ENCODE measurements around the gene SLC35F3. TPM values are rescaled to one million over a fixed set of nuclear protein-coding genes. Genes with fewer than 3 reads are reported as not detected.

SLC35F3 gene
- total and polyA plus RNA-seq, 7 donors = under 0.01 to 0.54 (median 0.28) TPM; not detected in 2

DNA sequence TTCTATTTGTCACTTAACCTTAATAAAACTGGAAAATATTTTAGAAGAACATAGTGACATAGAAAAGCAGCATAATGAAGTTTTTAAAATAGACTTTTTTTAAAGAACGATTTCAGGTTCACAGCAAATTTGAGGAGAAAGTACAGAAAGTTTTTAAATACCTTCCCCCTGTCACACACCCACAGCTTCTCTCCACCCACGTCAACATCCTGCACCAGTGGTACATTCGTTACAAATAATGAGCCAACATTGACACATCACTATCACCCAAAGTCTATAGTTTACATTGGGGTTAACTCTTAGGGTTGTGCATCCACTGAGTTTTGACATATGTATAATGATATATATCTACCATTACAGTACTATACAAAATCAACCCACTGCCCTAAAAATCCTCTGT lies 3.0 kb upstream of the SLC35F3 start:
- no peak for DNase-seq
- Histone ChIP-seq H3K27me3 (peaks cover 7 to 27% (median 15%) of the 10 kb centered on the region in 3 donors), H3K4me1 (peaks cover 0 to 5% (median 0%) of the 10 kb centered on the region in 4 donors), H3K27ac (no peak overlapping the region), H3K9me3 (no peaks in the 10 kb centered on the region), H3K4me3 (no peak overlapping the region), H3K36me3 (no peaks in the 10 kb centered on the region)
- TF ChIP-seq POLR2AphosphoS5 (IDR thresholded peaks at IDR 0.05) (no peak), POLR2A (IDR thresholded peaks at IDR 0.05) (no peak)
- 59 to 64% methylated on average over 3 of the region's 3 CpGs for WGBS, 2 donors
- intact Hi-C loops (cut with DNase I) = no loop called here

DNA sequence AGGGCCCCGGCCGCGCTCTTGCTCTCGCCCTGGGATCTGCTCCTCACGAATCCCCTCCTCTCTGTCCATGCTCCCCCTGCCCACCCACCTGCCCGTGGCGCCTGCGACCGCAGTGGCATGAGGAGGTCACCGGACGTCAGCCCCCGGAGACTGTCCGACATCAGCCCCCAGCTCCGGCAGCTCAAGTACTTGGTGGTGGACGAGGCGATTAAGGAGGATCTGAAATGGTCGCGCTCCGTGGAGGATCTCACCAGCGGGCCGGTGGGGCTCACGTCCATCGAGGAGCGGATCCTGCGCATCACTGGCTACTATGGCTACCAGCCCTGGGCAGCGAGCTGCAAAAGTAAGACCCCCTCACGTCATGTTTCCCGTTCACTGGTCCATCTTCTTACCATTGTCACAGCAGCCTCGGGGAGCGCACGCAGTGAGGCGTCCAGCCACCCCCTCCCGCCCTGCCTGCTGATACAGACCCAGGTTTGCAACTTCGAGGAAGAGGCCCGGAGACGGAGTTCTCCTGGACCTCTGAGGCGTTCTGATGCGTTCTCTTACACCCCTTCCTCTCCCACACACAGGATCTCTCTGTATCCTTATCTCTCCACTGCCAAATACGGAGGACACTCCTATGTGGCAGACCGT lies 1.1 kb downstream of the SLC35F3 start:
- peaks cover 7 to 27% (median 15%) of the 10 kb centered on the region in 3 donors for H3K27me3 ChIP-seq
- intact Hi-C loops (cut with DNase I) = no loop called here
- DNase-seq = no peak

DNA sequence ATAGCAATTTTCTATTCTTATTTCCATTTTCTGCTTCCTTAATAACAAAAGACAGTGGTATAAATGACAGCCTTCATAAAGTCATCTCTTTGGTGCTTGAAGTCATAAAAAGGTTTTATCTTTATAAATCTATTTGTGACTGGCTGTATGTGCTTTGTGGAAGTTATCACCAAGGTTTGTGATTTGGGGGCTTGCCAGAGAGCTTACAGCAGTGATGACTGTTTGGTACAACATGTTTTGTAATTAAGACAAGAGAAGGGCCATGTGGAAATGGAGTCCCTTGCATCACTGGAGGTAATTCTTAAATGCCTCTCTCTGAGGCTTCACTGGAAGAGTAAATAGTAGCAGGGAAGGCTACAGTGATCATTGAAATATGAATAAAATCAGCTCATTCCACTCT lies 2.7 kb downstream of the SLC35F3 start:
- H3K27me3 ChIP-seq = peaks cover 7 to 27% (median 15%) of the 10 kb centered on the region in 3 donors
- H3K36me3 ChIP-seq = no peaks in the 10 kb centered on the region
- H3K9me3 ChIP-seq = no peaks in the 10 kb centered on the region
- H3K4me1 ChIP-seq = peaks cover 0 to 5% (median 0%) of the 10 kb centered on the region in 4 donors
- no peak overlapping the region for H3K4me3 ChIP-seq
- no peak overlapping the region for H3K27ac ChIP-seq
- no peak for TF ChIP-seq POLR2AphosphoS5 (IDR thresholded peaks at IDR 0.05)
- TF ChIP-seq, protein P1, sequence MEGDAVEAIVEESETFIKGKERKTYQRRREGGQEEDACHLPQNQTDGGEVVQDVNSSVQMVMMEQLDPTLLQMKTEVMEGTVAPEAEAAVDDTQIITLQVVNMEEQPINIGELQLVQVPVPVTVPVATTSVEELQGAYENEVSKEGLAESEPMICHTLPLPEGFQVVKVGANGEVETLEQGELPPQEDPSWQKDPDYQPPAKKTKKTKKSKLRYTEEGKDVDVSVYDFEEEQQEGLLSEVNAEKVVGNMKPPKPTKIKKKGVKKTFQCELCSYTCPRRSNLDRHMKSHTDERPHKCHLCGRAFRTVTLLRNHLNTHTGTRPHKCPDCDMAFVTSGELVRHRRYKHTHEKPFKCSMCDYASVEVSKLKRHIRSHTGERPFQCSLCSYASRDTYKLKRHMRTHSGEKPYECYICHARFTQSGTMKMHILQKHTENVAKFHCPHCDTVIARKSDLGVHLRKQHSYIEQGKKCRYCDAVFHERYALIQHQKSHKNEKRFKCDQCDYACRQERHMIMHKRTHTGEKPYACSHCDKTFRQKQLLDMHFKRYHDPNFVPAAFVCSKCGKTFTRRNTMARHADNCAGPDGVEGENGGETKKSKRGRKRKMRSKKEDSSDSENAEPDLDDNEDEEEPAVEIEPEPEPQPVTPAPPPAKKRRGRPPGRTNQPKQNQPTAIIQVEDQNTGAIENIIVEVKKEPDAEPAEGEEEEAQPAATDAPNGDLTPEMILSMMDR (IDR thresholded peaks at IDR 0.05) = no peak
- no peak for TF ChIP-seq EP300 (IDR thresholded peaks at IDR 0.05)
- no peak for TF ChIP-seq POLR2A (IDR thresholded peaks at IDR 0.05)
- intact Hi-C loops (cut with DNase I) = no loop called here
- no peak for DNase-seq

More for the DNA sequence above, 1.1 kb downstream of the SLC35F3 start:
- H3K36me3 ChIP-seq = no peaks in the 10 kb centered on the region
- 20 to 38% methylated on average over 40 of the region's 40 CpGs for WGBS, 2 donors
- TF ChIP-seq POLR2A (IDR thresholded peaks at IDR 0.05) (no peak), POLR2AphosphoS5 (IDR thresholded peaks at IDR 0.05) (no peak), EP300 (IDR thresholded peaks at IDR 0.05) (no peak)
- TF ChIP-seq, protein P1 (IDR thresholded peaks at IDR 0.05) = no peak
- peaks cover 0 to 5% (median 0%) of the 10 kb centered on the region in 4 donors for H3K4me1 ChIP-seq
- no peaks in the 10 kb centered on the region for H3K9me3 ChIP-seq
- no peak overlapping the region for H3K4me3 ChIP-seq
- no peak overlapping the region for H3K27ac ChIP-seq

DNA sequence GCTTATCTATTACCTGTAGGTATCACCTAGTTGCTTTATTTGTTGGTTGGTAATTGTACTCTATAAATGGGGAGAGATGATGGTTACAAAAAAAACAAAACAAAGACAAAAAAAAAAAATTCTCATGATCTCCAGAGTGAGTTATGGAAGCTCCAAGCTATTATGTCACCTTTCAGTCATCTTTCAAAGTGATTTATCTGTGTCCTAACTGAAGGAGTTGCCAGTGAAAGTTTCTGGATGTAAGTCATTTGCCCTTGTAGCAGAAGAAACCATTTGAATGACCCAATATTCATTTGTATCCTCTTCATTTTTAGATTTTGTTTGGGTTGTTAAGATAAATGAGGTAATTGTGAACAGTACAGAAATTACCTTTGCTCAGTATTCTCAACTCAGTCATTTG lies 3.6 kb downstream of the SLC35F3 start:
- TF ChIP-seq, protein P1 (IDR thresholded peaks at IDR 0.05) = no peak
- TF ChIP-seq EP300 (IDR thresholded peaks at IDR 0.05) (no peak), POLR2AphosphoS5 (IDR thresholded peaks at IDR 0.05) (no peak), POLR2A (IDR thresholded peaks at IDR 0.05) (no peak)
- intact Hi-C loops (cut with DNase I) = no loop called here
- peaks cover 0 to 5% (median 0%) of the 10 kb centered on the region in 4 donors for H3K4me1 ChIP-seq
- no peak overlapping the region for H3K27ac ChIP-seq
- H3K36me3 ChIP-seq = no peaks in the 10 kb centered on the region
- peaks cover 7 to 27% (median 15%) of the 10 kb centered on the region in 3 donors for H3K27me3 ChIP-seq
- H3K4me3 ChIP-seq = no peak overlapping the region
- H3K9me3 ChIP-seq = no peaks in the 10 kb centered on the region
- DNase-seq = no peak

DNA sequence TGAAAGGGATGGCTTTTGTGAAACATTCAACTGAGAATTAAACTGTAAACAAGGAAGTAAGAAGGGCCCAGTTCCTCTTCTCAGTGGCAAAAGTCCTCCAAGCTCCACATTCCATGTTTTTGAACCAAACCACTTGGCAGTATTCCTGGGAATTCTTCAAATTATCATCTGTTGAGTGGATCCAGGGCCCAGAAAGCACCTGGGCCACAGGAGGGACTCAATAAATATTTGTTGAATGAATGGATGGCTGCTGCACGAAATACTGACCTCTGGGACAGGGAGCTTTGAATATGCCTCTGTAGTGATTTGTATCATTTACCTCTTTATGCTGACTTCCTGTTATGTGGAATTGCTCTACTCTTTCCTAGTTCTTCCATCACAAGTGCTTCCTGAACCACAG lies 4.7 kb downstream of the SLC35F3 start:
- Histone ChIP-seq H3K4me3 (no peak overlapping the region), H3K36me3 (no peaks in the 10 kb centered on the region), H3K27me3 (peaks cover 7 to 23% (median 15%) of the 10 kb centered on the region in 3 donors), H3K27ac (no peak overlapping the region), H3K4me1 (peaks cover 0 to 5% (median 0%) of the 10 kb centered on the region in 4 donors), H3K9me3 (no peaks in the 10 kb centered on the region)
- 38 to 60% methylated on average over 1 of the region's 1 CpG for WGBS, 2 donors
- TF ChIP-seq, protein P1 (IDR thresholded peaks at IDR 0.05) = no peak
- TF ChIP-seq POLR2A (IDR thresholded peaks at IDR 0.05) = no peak
- TF ChIP-seq EP300 (IDR thresholded peaks at IDR 0.05) = no peak
- no peak for TF ChIP-seq POLR2AphosphoS5 (IDR thresholded peaks at IDR 0.05)
- intact Hi-C loops (cut with DNase I) = no loop called here
- no peak for DNase-seq
